ENCODE measurements around the gene EPOP.

Gene EPOP

GRCh38 chr17:38685491-38685890 is 10.7 kb upstream of the EPOP start:
- no peak overlapping the region for H3K4me3 ChIP-seq (ENCODE audit: low read depth, low read length)
- H3K36me3 ChIP-seq (ENCODE audit: control insufficient read depth, insufficient read depth, low read length) = no peaks in the 10 kb centered on the region
- no peaks in the 10 kb centered on the region for H3K4me1 ChIP-seq (ENCODE audit: control insufficient read depth, insufficient read depth, low read length)
- H3K9ac ChIP-seq (ENCODE audit: low read depth, low read length) = no peak overlapping the region
- peaks cover 14% of the 10 kb centered on the region for H3K27me3 ChIP-seq (ENCODE audit: control insufficient read depth, insufficient read depth, low read length)
- no peaks in the 10 kb centered on the region for H3K9me3 ChIP-seq (ENCODE audit: control insufficient read depth, insufficient read depth, low read length)

- Histone ChIP-seq H3K9ac (ENCODE audit: low read depth, low read length) (no peak overlapping the region), H3K9me3 (ENCODE audit: control insufficient read depth, insufficient read depth, low read length) (no peaks in the 10 kb centered on the region), H3K36me3 (ENCODE audit: control insufficient read depth, insufficient read depth, low read length) (no peaks in the 10 kb centered on the region), H3K27me3 (ENCODE audit: control insufficient read depth, insufficient read depth, low read length) (peaks cover 21% of the 10 kb centered on the region), H3K4me3 (ENCODE audit: low read depth, low read length) (no peak overlapping the region), H3K4me1 (ENCODE audit: control insufficient read depth, insufficient read depth, low read length) (no peaks in the 10 kb centered on the region)
These were observed 6.3 kb upstream of the EPOP start for GRCh38 chr17:38681096-38681495.

GRCh38 chr17:38677819-38678218 is 3.1 kb upstream of the EPOP start:
- no peaks in the 10 kb centered on the region for H3K36me3 ChIP-seq (ENCODE audit: control insufficient read depth, insufficient read depth, low read length)
- no peak overlapping the region for H3K4me3 ChIP-seq (ENCODE audit: low read depth, low read length)
- peaks cover 40% of the 10 kb centered on the region for H3K27me3 ChIP-seq (ENCODE audit: control insufficient read depth, insufficient read depth, low read length)
- no peaks in the 10 kb centered on the region for H3K9me3 ChIP-seq (ENCODE audit: control insufficient read depth, insufficient read depth, low read length)
- H3K4me1 ChIP-seq (ENCODE audit: control insufficient read depth, insufficient read depth, low read length) = peaks cover 4% of the 10 kb centered on the region
- no peak overlapping the region for H3K9ac ChIP-seq (ENCODE audit: low read depth, low read length)

GRCh38 chr17:38676706-38677504 is 2.1 kb upstream of the EPOP start:
- Histone ChIP-seq H3K9ac (ENCODE audit: low read depth, low read length) (no peak overlapping the region), H3K9me3 (ENCODE audit: control insufficient read depth, insufficient read depth, low read length) (no peaks in the 10 kb centered on the region), H3K4me3 (ENCODE audit: low read depth, low read length) (no peak overlapping the region)

GRCh38 chr17:38674014-38674748 is 576 bp downstream of the EPOP start:
- Histone ChIP-seq H3K4me1 (ENCODE audit: control insufficient read depth, insufficient read depth, low read length) (peaks cover 13% of the 10 kb centered on the region), H3K9ac (ENCODE audit: low read depth, low read length) (no peak overlapping the region), H3K36me3 (ENCODE audit: control insufficient read depth, insufficient read depth, low read length) (no peaks in the 10 kb centered on the region), H3K4me3 (ENCODE audit: low read depth, low read length) (peak overlapping the region; percentile 41), H3K27me3 (ENCODE audit: control insufficient read depth, insufficient read depth, low read length) (peaks cover 72% of the 10 kb centered on the region), H3K9me3 (ENCODE audit: control insufficient read depth, insufficient read depth, low read length) (no peaks in the 10 kb centered on the region)

More at GRCh38 chr17:38676706-38677504, 2.1 kb upstream of the EPOP start:
- Histone ChIP-seq H3K27me3 (ENCODE audit: control insufficient read depth, insufficient read depth, low read length) (peaks cover 47% of the 10 kb centered on the region), H3K4me1 (ENCODE audit: control insufficient read depth, insufficient read depth, low read length) (peaks cover 8% of the 10 kb centered on the region), H3K36me3 (ENCODE audit: control insufficient read depth, insufficient read depth, low read length) (no peaks in the 10 kb centered on the region)

- Histone ChIP-seq H3K9ac (ENCODE audit: low read depth, low read length) (no peak overlapping the region), H3K36me3 (ENCODE audit: control insufficient read depth, insufficient read depth, low read length) (no peaks in the 10 kb centered on the region), H3K27me3 (ENCODE audit: control insufficient read depth, insufficient read depth, low read length) (peaks cover 77% of the 10 kb centered on the region), H3K4me1 (ENCODE audit: control insufficient read depth, insufficient read depth, low read length) (peaks cover 13% of the 10 kb centered on the region), H3K9me3 (ENCODE audit: control insufficient read depth, insufficient read depth, low read length) (no peaks in the 10 kb centered on the region), H3K4me3 (ENCODE audit: low read depth, low read length) (peak overlapping the region; percentile 41)
These were observed 1.1 kb downstream of the EPOP start for GRCh38 chr17:38673707-38674013.

- H3K36me3 ChIP-seq (ENCODE audit: control insufficient read depth, insufficient read depth, low read length) = no peaks in the 10 kb centered on the region
- H3K9me3 ChIP-seq (ENCODE audit: control insufficient read depth, insufficient read depth, low read length) = no peaks in the 10 kb centered on the region
- peaks cover 16% of the 10 kb centered on the region for H3K4me1 ChIP-seq (ENCODE audit: control insufficient read depth, insufficient read depth, low read length)
- peaks cover 83% of the 10 kb centered on the region for H3K27me3 ChIP-seq (ENCODE audit: control insufficient read depth, insufficient read depth, low read length)
- peak overlapping the region; percentile 68 for H3K4me3 ChIP-seq (ENCODE audit: low read depth, low read length)
- no peak overlapping the region for H3K9ac ChIP-seq (ENCODE audit: low read depth, low read length)
These were observed 1.7 kb downstream of the EPOP start for GRCh38 chr17:38672788-38673706.

- Histone ChIP-seq H3K9me3 (ENCODE audit: control insufficient read depth, insufficient read depth, low read length) (no peaks in the 10 kb centered on the region), H3K9ac (ENCODE audit: low read depth, low read length) (no peak overlapping the region), H3K4me1 (ENCODE audit: control insufficient read depth, insufficient read depth, low read length) (peaks cover 16% of the 10 kb centered on the region), H3K36me3 (ENCODE audit: control insufficient read depth, insufficient read depth, low read length) (no peaks in the 10 kb centered on the region), H3K27me3 (ENCODE audit: control insufficient read depth, insufficient read depth, low read length) (peaks cover 87% of the 10 kb centered on the region), H3K4me3 (ENCODE audit: low read depth, low read length) (peak overlapping the region; percentile 68)
These were observed 2.6 kb downstream of the EPOP start for GRCh38 chr17:38671939-38672720.

- H3K9ac ChIP-seq (ENCODE audit: low read depth, low read length) = no peak overlapping the region
- no peaks in the 10 kb centered on the region for H3K36me3 ChIP-seq (ENCODE audit: control insufficient read depth, insufficient read depth, low read length)
- H3K4me3 ChIP-seq (ENCODE audit: low read depth, low read length) = peak overlapping the region; percentile 3
- H3K4me1 ChIP-seq (ENCODE audit: control insufficient read depth, insufficient read depth, low read length) = peaks cover 12% of the 10 kb centered on the region
- H3K9me3 ChIP-seq (ENCODE audit: control insufficient read depth, insufficient read depth, low read length) = no peaks in the 10 kb centered on the region
- peaks cover 69% of the 10 kb centered on the region for H3K27me3 ChIP-seq (ENCODE audit: control insufficient read depth, insufficient read depth, low read length)
These were observed 5.2 kb downstream of the EPOP start for GRCh38 chr17:38669520-38669919.

- Histone ChIP-seq H3K9me3 (ENCODE audit: control insufficient read depth, insufficient read depth, low read length) (no peaks in the 10 kb centered on the region), H3K4me1 (ENCODE audit: control insufficient read depth, insufficient read depth, low read length) (peaks cover 12% of the 10 kb centered on the region), H3K4me3 (ENCODE audit: low read depth, low read length) (no peak overlapping the region), H3K27me3 (ENCODE audit: control insufficient read depth, insufficient read depth, low read length) (peaks cover 53% of the 10 kb centered on the region), H3K36me3 (ENCODE audit: control insufficient read depth, insufficient read depth, low read length) (no peaks in the 10 kb centered on the region), H3K9ac (ENCODE audit: low read depth, low read length) (no peak overlapping the region)
These were observed 7.0 kb downstream of the EPOP start for GRCh38 chr17:38667787-38668122.
